ENCODE measurements around the gene PSMB7.

DNA sequence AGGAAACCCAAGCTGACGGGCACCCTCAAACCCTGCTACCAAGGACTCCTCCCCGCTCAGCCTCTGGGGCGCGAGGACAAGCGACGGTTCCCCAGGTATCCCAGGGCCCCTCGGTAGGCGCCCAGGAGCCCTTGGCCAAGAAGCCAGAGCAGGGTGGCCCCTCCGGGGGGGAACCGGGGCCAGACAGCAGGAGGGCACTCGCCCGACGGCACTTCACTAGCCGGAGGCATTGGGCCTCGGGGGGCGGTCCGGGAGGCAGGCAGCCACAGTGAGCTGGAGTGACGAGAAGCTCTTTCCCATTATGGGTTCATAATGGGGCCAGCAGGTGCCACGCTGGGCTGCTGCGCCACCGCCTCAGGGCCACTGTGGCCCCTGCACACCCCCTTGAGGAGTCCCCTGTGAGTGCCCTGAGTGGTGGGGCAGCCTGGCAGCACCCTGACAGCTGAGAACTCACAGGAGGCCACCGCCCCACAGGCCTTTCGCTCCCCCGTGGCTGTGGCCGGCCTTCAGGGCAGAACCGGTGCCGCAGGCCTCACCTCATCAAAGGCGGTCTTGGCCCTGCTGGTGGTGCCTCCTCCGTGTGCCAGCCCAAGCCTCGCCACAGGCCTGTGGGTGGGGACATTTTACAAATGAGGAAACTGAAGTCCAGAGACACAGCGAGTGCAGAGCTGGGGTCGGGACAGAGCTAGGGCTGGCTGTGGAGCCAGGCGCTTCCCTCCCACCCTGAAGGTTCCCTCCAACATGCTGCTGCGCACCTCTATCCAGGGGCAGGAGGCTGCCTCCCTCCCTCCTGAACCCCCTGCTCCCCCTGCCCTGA, 68.7 kb downstream of the PSMB7 start:
- TF ChIP-seq HOXC10 (CRISPR knock-in tag; IDR thresholded peaks at IDR 0.05) = no peak
- TF ChIP-seq, protein P1, sequence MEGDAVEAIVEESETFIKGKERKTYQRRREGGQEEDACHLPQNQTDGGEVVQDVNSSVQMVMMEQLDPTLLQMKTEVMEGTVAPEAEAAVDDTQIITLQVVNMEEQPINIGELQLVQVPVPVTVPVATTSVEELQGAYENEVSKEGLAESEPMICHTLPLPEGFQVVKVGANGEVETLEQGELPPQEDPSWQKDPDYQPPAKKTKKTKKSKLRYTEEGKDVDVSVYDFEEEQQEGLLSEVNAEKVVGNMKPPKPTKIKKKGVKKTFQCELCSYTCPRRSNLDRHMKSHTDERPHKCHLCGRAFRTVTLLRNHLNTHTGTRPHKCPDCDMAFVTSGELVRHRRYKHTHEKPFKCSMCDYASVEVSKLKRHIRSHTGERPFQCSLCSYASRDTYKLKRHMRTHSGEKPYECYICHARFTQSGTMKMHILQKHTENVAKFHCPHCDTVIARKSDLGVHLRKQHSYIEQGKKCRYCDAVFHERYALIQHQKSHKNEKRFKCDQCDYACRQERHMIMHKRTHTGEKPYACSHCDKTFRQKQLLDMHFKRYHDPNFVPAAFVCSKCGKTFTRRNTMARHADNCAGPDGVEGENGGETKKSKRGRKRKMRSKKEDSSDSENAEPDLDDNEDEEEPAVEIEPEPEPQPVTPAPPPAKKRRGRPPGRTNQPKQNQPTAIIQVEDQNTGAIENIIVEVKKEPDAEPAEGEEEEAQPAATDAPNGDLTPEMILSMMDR (tag by site-specific recombination; IDR thresholded peaks at IDR 0.05) = no peak
- no peak for TF ChIP-seq ZNF555 (tag by site-specific recombination; conservative IDR thresholded peaks at IDR 0.05)
- no peak for TF ChIP-seq ZNF274 (IDR thresholded peaks at IDR 0.05; ENCODE audit: low read length)
- no peak for TF ChIP-seq ZNF274 (tag by site-specific recombination; IDR thresholded peaks at IDR 0.05; ENCODE audit: borderline replicate concordance)
- no peak for TF ChIP-seq EGR2 (tag by site-specific recombination; IDR thresholded peaks at IDR 0.05; ENCODE audit: low read depth)
- TF ChIP-seq KLF1 (tag by site-specific recombination; IDR thresholded peaks at IDR 0.05) = no peak
- TF ChIP-seq, protein P2, sequence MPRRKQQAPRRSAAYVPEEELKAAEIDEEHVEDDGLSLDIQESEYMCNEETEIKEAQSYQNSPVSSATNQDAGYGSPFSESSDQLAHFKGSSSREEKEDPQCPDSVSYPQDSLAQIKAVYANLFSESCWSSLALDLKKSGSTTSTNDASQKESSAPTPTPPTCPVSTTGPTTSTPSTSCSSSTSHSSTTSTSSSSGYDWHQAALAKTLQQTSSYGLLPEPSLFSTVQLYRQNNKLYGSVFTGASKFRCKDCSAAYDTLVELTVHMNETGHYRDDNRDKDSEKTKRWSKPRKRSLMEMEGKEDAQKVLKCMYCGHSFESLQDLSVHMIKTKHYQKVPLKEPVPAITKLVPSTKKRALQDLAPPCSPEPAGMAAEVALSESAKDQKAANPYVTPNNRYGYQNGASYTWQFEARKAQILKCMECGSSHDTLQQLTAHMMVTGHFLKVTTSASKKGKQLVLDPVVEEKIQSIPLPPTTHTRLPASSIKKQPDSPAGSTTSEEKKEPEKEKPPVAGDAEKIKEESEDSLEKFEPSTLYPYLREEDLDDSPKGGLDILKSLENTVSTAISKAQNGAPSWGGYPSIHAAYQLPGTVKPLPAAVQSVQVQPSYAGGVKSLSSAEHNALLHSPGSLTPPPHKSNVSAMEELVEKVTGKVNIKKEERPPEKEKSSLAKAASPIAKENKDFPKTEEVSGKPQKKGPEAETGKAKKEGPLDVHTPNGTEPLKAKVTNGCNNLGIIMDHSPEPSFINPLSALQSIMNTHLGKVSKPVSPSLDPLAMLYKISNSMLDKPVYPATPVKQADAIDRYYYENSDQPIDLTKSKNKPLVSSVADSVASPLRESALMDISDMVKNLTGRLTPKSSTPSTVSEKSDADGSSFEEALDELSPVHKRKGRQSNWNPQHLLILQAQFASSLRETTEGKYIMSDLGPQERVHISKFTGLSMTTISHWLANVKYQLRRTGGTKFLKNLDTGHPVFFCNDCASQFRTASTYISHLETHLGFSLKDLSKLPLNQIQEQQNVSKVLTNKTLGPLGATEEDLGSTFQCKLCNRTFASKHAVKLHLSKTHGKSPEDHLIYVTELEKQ (tag by site-specific recombination; IDR thresholded peaks at IDR 0.05; ENCODE audit: borderline replicate concordance) = no peak
- TF ChIP-seq ZNF600 (tag by site-specific recombination; IDR thresholded peaks at IDR 0.05) = no peak
- no peak for TF ChIP-seq ZNF341 (tag by site-specific recombination; IDR thresholded peaks at IDR 0.05; ENCODE audit: low read depth)
- TF ChIP-seq, protein P3, sequence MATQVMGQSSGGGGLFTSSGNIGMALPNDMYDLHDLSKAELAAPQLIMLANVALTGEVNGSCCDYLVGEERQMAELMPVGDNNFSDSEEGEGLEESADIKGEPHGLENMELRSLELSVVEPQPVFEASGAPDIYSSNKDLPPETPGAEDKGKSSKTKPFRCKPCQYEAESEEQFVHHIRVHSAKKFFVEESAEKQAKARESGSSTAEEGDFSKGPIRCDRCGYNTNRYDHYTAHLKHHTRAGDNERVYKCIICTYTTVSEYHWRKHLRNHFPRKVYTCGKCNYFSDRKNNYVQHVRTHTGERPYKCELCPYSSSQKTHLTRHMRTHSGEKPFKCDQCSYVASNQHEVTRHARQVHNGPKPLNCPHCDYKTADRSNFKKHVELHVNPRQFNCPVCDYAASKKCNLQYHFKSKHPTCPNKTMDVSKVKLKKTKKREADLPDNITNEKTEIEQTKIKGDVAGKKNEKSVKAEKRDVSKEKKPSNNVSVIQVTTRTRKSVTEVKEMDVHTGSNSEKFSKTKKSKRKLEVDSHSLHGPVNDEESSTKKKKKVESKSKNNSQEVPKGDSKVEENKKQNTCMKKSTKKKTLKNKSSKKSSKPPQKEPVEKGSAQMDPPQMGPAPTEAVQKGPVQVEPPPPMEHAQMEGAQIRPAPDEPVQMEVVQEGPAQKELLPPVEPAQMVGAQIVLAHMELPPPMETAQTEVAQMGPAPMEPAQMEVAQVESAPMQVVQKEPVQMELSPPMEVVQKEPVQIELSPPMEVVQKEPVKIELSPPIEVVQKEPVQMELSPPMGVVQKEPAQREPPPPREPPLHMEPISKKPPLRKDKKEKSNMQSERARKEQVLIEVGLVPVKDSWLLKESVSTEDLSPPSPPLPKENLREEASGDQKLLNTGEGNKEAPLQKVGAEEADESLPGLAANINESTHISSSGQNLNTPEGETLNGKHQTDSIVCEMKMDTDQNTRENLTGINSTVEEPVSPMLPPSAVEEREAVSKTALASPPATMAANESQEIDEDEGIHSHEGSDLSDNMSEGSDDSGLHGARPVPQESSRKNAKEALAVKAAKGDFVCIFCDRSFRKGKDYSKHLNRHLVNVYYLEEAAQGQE (tag by site-specific recombination; IDR thresholded peaks at IDR 0.05) = no peak
- no peak for TF ChIP-seq MEIS1 (CRISPR knock-in tag; IDR thresholded peaks at IDR 0.05; ENCODE audit: borderline replicate concordance)
- TF ChIP-seq REPIN1 (tag by site-specific recombination; IDR thresholded peaks at IDR 0.05; ENCODE audit: low read depth) = no peak
- TF ChIP-seq OSR2 (tag by site-specific recombination; IDR thresholded peaks at IDR 0.05) = no peak
- no peak for TF ChIP-seq ZNF654 (tag by site-specific recombination; IDR thresholded peaks at IDR 0.05; ENCODE audit: low read depth)

Data from HEK293 (cell line).